Kidney capillary endothelial cell (primary cell): ENCODE measurements around the gene LPCAT4.

ENCODE experiments used
- DNase-seq: peaks from one replicate; pipeline ENCODE4 v3.0.0-alpha.2; 2018; ENCODE audit warnings: low spot score

The LPCAT4 gene

DNA sequence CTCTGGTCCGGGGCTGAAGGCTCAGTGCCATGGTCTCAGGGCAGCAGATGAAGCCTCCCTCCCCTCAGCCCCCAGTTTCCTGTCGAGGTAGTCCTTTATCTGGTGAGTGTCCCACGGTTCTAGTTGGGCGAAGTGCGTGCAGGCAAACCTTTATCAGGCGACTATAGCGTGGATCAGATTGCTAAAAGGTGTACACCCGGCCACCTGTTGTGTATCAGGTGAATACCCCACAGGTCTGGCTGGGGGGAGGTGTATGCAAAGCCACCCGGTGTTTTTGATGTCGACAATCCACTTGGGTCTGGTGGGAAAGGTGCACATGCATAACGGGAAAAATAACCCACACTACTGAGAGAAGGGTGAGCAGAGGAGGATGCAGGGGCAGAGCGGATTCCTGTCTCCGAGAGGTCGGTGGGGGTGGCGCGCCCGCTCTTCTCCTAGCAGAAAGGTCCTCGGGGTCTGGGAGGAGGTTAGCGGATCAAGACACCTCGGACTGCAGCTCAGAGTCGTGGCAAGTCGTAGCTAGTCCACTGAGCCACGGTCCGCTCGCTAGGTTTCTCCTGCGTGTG, 29.9 kb downstream of the LPCAT4 start:
- no peak for DNase-seq

DNA sequence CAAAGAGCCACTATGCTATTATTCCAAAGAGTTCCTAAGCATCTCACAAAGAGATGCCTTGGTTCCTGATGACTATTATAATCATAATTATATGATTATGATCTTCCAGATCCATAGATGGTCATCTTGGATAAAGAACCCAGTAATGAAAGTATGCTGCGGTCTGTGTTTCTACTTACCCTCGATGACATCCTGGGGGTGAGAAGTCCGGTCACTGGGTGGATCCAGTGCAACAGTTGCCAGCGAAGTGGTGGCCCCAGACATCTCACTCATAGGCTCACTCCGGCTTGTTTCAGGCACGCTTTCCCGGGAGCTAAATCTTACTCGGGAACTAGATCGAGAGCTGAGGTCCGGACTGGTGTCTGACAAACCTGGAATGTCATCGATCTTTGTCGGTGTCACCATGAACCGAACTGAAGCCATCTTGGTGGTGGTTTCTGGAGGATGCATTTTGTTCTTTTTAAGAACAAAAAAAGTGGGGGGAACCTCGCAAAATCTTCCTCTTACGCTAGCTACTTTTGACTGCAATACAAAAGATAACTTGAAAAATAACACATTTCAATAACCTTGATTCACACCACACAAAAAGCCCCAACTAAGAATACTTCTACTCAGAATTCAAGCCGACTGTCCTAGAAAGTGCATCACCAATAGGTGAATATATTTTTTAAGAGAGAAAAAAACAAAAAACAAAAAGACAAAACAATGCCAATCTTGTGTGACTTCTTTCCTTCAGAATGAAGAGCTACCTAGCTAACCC, 30.6 kb downstream of the LPCAT4 start:
- no peak for DNase-seq

DNA sequence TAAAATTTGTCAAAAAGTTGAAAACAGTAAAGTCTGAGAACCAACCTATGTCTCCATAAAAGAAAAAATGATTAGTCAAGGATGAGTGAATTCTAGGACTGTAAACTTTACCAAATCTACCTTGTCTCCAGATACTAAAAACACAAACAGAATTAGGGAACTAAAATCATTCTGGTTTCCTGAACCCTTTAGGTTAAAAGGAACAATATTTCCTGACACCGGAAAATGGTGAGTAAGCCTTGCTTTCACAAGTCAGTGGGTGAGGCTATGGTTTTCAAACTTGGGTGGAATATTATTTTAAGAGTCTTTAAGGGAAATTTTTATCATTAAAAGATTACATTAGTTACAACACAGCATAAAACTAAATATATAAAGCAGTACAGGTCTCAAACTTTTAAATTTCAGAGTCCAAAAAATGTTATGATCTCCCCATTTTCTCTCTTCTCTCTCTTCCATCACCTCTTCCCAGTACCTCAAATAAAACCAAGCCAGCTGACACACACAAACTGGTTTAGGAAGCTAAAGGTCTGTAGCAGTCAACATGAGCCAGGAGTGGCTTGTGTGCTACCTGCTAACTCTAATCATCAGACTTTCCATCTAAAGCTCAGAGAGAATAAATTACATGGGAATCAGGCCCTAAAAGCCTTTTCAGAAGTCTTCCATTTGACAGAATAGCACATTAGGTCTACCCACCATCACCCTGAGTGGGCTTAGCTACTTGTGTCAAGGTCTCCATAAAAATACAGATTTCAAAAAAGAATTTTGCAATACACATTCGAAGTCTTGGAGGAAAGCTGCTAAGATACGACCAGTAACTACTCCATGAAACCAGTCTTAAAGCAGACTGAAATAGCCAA, 31.6 kb downstream of the LPCAT4 start:
- DNase-seq, result no peak

DNA sequence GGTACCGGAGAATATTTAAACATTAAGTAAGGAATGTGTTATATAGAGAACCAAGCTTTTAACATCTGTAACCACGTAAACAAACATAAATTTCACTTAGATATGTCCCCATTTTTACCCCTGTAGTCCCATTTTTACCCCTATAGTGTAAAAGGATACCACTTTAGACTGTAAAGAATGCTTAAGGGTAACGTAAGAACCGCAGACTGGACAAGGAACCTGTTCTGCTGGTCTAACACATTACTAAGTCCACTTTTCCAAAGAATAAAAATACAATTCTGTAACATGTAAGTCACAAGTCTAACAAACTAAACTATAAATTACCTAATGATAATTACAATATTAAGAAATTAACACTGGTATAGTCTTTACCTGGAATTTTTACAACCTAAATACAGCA, 32.3 kb downstream of the LPCAT4 start:
- no peak for DNase-seq

DNA sequence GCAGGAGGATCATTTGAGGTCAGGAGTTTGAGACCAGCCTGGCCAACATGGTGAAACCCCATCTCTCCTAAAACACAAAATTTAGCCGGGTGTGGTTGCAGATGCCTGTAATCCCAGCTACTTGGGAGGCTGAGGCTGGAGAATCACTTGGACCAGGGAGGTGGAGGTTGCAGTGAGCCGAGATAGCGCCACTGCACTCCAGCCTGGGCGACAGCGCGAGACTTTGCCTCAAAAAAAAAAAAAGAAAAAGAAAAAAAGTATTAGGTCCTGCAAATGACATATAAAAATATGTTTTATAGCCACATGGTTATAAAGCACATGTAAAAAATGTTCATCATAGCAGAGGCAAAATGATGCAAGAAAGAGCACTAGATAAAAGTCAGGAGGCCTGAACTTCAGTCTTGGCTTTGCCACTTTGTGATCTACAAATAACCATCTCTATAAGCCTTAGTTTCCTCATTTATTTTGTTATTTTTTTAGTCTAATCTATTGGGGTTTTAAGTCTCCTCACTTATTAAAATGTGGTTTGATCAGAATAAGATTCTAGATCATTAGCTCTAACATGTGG, 34.4 kb downstream of the LPCAT4 start:
- DNase-seq, result no peak

DNA sequence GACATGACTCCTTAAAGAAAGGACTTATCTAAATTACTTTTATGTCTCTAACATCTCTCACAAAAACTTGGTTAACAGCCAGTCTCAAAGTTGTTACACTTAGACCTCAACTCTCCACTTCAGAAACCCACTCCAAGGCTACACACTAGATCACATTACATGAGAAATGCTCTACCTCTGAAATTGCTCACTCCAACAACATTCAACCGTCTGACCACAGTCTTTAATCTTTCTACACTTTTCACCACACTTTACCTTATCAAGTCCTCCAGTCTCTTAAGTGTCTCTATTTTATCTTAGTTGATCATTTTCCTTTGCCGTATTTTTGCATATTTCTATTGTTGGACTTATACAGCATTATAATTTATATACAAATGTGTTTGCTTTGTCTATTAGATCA, 35.2 kb downstream of the LPCAT4 start:
- no peak for DNase-seq

DNA sequence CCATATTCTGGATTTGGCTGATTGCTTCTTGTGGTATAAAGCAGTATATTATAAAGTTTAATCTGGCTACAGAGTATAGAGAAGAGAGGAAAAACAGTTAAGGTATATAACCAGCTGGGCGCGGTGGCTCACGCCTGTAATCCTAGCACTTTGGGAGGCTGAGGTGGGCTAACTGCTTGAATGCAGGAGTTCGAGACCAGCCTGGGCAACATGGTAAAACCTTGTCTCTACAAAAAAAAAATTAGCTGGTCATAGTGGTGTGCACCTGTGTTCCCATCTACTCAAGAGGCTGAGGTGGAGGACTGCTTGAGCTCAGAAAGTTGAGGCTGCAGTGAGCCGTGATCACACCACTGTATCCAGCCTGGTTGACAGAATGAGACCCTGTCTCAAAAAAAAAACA, 36.7 kb downstream of the LPCAT4 start:
- no peak for DNase-seq

DNA sequence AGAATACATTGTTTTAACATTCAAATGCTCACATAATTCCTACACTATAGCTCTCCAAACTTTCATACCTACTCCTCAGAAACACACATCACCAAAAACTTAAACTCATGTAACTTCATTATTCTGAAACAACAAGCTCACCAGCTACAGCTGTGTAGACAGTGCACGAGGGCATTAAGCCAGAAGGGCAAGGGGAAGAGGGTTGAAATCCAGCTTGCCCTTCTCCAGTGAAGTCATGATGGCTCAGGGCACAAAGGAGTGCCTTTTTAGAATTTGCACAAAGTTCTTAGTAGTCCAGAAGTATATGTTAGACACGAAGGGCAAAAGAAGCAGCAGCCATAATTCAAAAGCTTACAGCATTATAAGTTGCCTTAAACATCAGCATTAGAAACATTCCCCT, 38.0 kb downstream of the LPCAT4 start:
- DNase-seq, result no peak

DNA sequence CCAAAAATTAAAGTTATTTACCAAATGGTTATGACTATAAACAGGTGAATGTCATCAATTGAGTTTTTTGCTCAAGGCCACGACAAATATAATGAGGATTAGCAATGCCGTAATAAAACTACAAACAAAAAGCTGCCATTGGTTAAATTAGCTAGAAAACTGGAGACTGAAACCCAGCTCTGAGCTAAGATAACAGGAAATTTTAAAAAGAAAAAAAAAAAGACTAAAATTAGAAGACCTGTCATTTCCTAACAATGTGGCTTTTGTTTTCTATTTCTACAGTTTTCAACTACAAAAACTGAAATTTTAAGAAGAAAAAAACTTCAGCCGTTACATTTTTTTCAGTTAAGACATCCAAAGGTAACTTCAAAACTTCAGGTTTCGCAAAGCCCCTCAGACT, 39.1 kb downstream of the LPCAT4 start:
- DNase-seq, result no peak

DNA sequence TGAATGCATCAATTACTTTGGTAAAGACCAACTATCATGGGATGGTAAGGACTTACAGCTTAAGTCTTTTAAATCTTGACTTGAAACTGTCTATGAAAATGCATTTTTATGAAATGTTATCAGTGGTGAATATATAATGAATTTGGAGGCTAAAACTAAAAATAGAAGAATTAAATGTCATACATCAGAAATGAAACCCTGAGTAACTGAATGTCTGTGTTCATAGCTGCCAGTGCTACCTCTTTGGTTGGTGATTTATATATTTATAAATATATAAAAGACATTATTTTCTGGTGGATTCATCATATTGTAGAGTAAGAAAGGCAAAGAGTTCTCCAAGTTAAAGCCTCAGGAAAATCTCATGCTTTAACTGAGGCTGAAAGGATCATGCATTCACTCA, 41.6 kb downstream of the LPCAT4 start:
- no peak for DNase-seq

DNA sequence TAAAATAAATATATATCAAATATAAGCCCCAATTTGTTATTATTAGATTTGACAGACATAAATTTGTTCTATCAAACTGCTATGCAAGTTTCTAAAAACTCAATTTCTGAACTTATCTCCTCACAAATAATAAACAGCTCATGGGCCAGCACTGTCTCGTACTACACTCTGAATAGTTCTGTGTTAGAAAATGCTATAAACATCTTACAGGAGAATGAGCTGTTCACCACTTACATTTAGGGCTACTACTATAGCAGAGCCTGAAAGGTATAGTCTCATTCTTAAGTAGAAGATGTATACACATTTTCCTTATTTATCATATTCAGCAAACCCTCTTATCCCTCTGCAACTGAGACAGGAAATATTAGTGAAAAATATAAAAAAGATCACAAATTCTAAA, 42.1 kb downstream of the LPCAT4 start:
- DNase-seq, result no peak

DNA sequence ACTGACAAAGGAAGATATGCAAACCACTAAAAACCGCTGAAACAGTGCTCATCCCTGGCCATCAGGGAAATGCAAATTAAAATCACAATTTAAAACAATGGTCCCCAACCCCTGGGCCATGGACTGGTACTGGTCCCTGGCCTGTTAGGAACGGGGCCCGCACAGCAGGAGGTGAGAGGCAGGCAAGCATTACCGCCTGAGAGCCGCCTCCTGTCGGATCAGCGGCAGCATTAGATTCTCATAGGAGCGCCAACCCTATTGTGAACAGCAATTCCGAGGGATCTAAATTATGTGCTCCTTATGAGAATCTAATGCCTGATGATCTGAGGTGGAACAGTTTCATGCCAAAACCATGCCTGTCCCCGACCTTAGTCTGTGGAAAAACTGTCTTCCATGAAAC, 43.8 kb downstream of the LPCAT4 start:
- no peak for DNase-seq

DNA sequence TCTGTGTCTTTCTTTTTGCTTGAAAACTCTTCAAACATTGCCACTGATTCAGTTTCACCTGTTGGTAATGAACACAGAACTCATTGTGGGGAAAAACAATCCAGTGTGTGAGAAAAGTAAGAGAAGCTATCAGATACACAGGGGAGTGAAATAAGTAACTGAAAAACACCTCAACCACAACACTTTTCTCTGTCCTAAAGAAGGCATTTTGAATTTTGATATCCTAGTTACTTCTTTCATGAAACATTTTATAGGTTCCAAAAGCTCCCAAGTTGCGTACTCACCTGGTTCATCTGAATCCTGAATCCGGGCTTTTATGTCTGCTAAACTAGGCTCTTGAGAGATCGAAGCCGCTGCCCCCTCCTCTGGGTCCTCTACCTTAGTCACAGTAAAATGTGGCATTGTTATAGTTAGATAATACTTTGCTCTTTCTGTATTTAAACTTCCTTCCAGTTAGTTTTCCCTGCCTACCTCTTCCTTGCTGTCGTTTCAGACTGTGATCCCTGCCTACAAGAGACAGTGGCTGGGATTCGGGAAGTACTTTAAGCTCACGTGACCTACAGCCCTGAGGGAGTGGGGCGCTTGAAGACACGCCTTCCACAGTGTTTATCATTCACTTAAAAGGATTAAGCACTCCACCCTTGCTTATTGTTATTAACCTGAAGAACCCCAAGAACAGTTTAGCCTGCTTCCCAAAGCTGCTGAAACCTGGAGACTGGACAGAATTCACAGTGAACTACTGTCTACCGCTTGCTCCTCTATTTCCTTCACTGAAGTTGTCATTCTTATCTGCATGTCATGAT, 48.5 kb downstream of the LPCAT4 start:
- no peak for DNase-seq

DNA sequence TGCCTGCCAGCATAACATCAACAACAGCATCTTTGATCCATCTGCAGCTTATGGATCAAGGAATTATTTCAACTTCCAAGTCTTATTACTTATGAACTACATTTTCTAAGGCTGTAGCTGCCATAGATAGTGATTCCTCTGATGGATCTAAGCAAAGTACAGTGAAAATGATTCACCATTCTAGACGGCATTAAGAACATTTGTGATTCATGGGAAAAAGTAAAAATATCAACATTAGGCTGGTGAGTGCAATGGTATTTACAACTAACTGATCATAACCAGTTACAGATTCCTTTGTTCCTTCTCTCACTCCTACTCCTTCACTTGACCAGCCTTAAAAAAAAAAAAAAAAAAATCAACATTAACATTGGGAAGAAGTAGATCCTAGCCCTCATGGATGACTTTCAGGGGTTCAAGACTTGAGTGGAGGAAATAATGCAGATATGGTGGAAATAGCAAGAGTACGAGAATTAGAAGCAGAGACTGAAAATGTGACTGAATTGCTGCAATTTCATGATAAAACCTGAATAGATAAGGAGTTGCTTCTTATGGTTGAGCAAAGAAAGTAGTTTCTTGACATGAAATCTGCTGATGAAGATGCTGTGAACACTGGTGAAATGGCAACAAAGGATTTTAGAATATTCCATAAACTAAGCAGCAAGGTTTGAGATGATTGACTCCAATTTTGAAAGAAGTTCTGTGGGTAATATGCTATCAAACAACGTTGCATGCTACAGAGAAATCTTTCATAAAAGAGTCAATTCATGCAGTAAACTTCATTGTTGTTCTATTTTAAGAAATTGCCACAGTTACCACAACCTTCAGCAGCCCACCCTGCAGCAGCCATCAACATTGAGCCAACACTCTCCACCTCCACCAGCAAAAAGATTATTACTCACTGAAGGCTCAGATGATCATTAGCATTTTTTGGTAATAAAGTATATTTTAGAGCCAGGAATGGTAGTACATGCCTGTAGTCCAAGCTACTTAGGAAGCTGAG, 52.2 kb downstream of the LPCAT4 start:
- DNase-seq, result no peak

DNA sequence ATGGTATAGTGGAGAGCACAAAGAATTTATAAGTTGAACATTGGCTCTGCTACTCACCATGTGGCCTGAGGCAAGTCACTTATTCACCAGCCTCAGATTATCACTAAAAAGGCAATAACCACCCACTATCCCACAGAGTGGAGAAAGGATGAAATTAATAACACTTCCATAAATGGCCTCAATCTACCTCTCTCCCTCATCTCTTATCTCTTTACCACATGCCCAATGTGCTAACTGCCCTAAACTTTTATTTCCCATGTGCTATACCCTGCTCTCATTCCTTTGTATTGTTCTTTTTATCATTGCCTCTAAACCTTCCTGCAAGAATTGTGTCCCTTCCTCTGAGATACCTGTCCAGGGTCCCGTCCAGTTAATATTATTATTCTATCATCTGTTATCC, 55.4 kb downstream of the LPCAT4 start:
- no peak for DNase-seq
